GM12892 (cell line): ENCODE measurements around the gene CYP46A1.

Source experiments
- POLR2A ChIP-seq: IDR thresholded peaks from 2 replicates; pipeline ENCODE4 v1.6.1; 2011; ENCODE audit warnings: low read depth, low read length, control low read depth
- POLR2AphosphoS5 ChIP-seq: IDR thresholded peaks from 2 replicates; pipeline ENCODE4 v1.6.1; 2011; ENCODE audit warnings: low read depth, low read length, control low read depth

DNA sequence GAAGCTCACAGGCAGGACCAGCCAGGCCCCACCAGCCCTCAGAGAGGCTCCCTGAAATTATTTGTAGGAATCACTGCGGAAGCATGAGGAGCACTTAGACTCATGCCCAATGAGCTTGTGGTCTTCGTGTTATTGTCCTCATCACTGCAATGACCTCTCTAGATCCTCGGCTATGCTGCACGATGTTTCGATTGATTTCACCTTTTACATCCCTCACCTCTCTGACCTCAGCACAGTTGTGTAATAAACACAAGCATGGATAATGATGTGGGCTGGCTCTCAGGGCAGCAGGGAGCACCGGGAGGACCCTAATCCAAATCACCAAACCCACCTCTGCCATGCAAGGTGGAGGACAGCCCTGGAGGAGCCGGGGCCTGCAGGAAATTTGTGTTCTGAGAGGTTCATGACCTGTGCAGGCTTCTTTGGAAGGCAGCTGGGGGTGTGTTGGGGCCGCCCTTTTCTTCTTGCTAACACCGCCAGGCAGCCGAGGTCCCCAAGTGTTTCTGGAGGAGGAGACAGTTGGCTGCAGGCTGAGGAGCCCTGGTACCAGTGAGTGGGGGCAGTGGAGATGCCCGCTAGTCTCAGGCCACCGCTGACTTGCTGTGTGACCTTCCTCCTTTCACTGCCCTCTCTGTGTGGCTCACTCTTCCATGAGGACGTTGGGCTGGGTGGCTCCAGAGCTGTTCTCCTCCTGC is 79.6 kb downstream of the CYP46A1 start:
- TF ChIP-seq POLR2A (no peak), POLR2AphosphoS5 (no peak)
